IMR-90 (cell line): ENCODE results near the gene TBC1D24. TPM values are rescaled to one million over a fixed set of nuclear protein-coding genes. Genes with fewer than 3 reads are reported as not detected.

Experiments used
- ATAC-seq: fragments of 200-7000 bp; cut with Tn5 transposase; 2 replicates; pipeline ENCODE4 v1.9.1; 2020; ENCODE audit warnings: low read depth, mild to moderate bottlenecking, moderate library complexity
- BruUV-seq: library from RNA; stranded (reverse); fragments of 400-500 nt; replicated peaks from 2 replicates; lab custom pipeline; 2021; lab: Mats Ljungman, UMichigan
- CTCF ChIA-PET: fragments of 300-600 bp; formaldehyde crosslinking; extraction: SDS; loops from one replicate; lab custom pipeline; 2021; ENCODE audit warnings: antibody characterized with exemption; lab: Yijun Ruan, JAX
- POLR2A ChIA-PET: fragments of 300-600 bp; sonication (Branson Sonifier 250); formaldehyde crosslinking; loops from one replicate; lab custom pipeline; 2022; ENCODE audit warnings: antibody characterized with exemption; ENCODE audit not compliant: unreplicated experiment; lab: Charles Lee
- DNase-seq: peaks from one replicate; pipeline ENCODE4 v3.0.0; 2013
- H2AFZ ChIP-seq: replicated peaks from 2 replicates; pipeline ENCODE3; 2013; ENCODE audit warnings: low read length, mild to moderate bottlenecking; ENCODE audit not compliant: poor library complexity
- H2AK5ac ChIP-seq: 2 replicates; pipeline ENCODE4 v1.6.1; 2013; ENCODE audit warnings: low read depth, low read length, inconsistent platforms
- H2AK9ac ChIP-seq: replicated peaks from 2 replicates; pipeline ENCODE3; 2013; ENCODE audit warnings: mild to moderate bottlenecking, low read depth, low read length, moderate library complexity; ENCODE audit not compliant: poor library complexity
- H2BK120ac ChIP-seq: 2 replicates; pipeline ENCODE4 v1.6.1; 2013; ENCODE audit warnings: low read depth, low read length, inconsistent platforms
- H2BK15ac ChIP-seq: 3 replicates; pipeline ENCODE4 v1.6.1; 2013; ENCODE audit warnings: low read depth, low read length, inconsistent platforms
- H2BK20ac ChIP-seq: 2 replicates; pipeline ENCODE4 v1.6.1; 2013; ENCODE audit warnings: low read depth, mild to moderate bottlenecking, inconsistent platforms, low read length, moderate library complexity
- H2BK5ac ChIP-seq: 2 replicates; pipeline ENCODE4 v1.6.1; 2013; ENCODE audit warnings: mild to moderate bottlenecking, low read depth, low read length, inconsistent platforms; ENCODE audit not compliant: poor library complexity, severe bottlenecking
- H3K14ac ChIP-seq: replicated peaks from 2 replicates; pipeline ENCODE4 v1.6.1; 2013; ENCODE audit warnings: low read depth, low read length, inconsistent platforms
- H3K18ac ChIP-seq: 2 replicates; pipeline ENCODE4 v1.6.1; 2013; ENCODE audit warnings: low read depth, low read length, control low read depth
- H3K23ac ChIP-seq: 2 replicates; pipeline ENCODE4 v1.6.1; 2013; ENCODE audit warnings: low read depth, low read length, inconsistent platforms
- H3K27ac ChIP-seq: 2 replicates; pipeline ENCODE4 v1.5.1; 2013; ENCODE audit warnings: mild to moderate bottlenecking, control low read depth, low read length; ENCODE audit not compliant: insufficient read depth
- H3K27me3 ChIP-seq: 2 replicates; pipeline ENCODE4 v1.6.1; 2013; ENCODE audit warnings: low read length; ENCODE audit not compliant: control insufficient read depth, insufficient read depth
- H3K36me3 ChIP-seq: 2 replicates; pipeline ENCODE4 v1.6.1; 2013; ENCODE audit warnings: low read length, mixed read lengths; ENCODE audit not compliant: control insufficient read depth, insufficient read depth
- H3K4ac ChIP-seq: 2 replicates; pipeline ENCODE4 v1.6.1; 2013; ENCODE audit warnings: low read depth, low read length, inconsistent platforms
- H3K4me1 ChIP-seq: 2 replicates; pipeline ENCODE4 v1.6.1; 2013; ENCODE audit warnings: low read length, mixed read lengths; ENCODE audit not compliant: control insufficient read depth, insufficient read depth
- H3K4me2 ChIP-seq: 2 replicates; pipeline ENCODE4 v1.6.1; 2013; ENCODE audit warnings: low read depth, mild to moderate bottlenecking, control low read depth, low read length, moderate library complexity
- H3K4me3 ChIP-seq: 2 replicates; pipeline ENCODE4 v1.5.1; 2013; ENCODE audit warnings: low read depth, mild to moderate bottlenecking, control low read depth, low read length, moderate library complexity; ENCODE audit not compliant: insufficient read depth
- H3K56ac ChIP-seq: 2 replicates; pipeline ENCODE4 v1.6.1; 2013; ENCODE audit warnings: low read length, inconsistent platforms; ENCODE audit not compliant: insufficient read depth; ENCODE audit errors: extremely low read depth
- H3K79me1 ChIP-seq, 2 experiments: 2 replicates each; pipeline ENCODE4 v1.6.1; 2013; ENCODE audit warnings: low read length in 2 of 2, inconsistent platforms in 1 of 2, low read depth in 1 of 2
- H3K9ac ChIP-seq: 2 replicates; pipeline ENCODE4 v1.6.1; 2013; ENCODE audit warnings: low read depth, low read length, control low read depth
- H3K9me1 ChIP-seq: 2 replicates; pipeline ENCODE4 v1.6.1; 2013; ENCODE audit warnings: low read length, inconsistent platforms; ENCODE audit not compliant: insufficient read depth
- H3K9me3 ChIP-seq: 2 replicates; pipeline ENCODE4 v1.6.1; 2013; ENCODE audit warnings: low read length; ENCODE audit not compliant: control insufficient read depth, insufficient read depth
- H4K20me1 ChIP-seq: 2 replicates; pipeline ENCODE4 v1.6.1; 2013; ENCODE audit warnings: low read length, inconsistent platforms; ENCODE audit not compliant: insufficient read depth
- H4K5ac ChIP-seq: 2 replicates; pipeline ENCODE4 v1.6.1; 2013; ENCODE audit warnings: mild to moderate bottlenecking, low read depth, low read length, control low read depth
- H4K8ac ChIP-seq, 2 experiments: 2 replicates each; pipeline ENCODE4 v1.6.1; 2013; ENCODE audit warnings: low read depth in 2 of 2, low read length in 2 of 2, control low read depth in 1 of 2, inconsistent platforms in 1 of 2
- H4K91ac ChIP-seq: 2 replicates; pipeline ENCODE4 v1.6.1; 2013; ENCODE audit warnings: low read depth, low read length, inconsistent platforms; ENCODE audit not compliant: insufficient read depth
- MAFK ChIP-seq: IDR thresholded peaks from 2 replicates; pipeline ENCODE4 v1.6.1; 2012; ENCODE audit warnings: low read depth, low read length, improper control_type of control experiment
- MAZ ChIP-seq: IDR thresholded peaks from 2 replicates; pipeline ENCODE4 v1.6.1; 2012; ENCODE audit warnings: low read depth, mild to moderate bottlenecking, low read length, improper control_type of control experiment, moderate library complexity, borderline replicate concordance
- MXI1 ChIP-seq: IDR thresholded peaks from 2 replicates; pipeline ENCODE4 v1.6.1; 2012; ENCODE audit warnings: low read depth, mild to moderate bottlenecking, low read length, moderate library complexity, borderline replicate concordance
- RAD21 ChIP-seq: IDR thresholded peaks from 2 replicates; pipeline ENCODE4 v1.6.1; 2012; ENCODE audit warnings: low read length, improper control_type of control experiment
- SMC3 ChIP-seq: fragments of 150-350 bp; IDR thresholded peaks from 2 replicates; pipeline ENCODE4 v1.6.1; 2016; ENCODE audit warnings: low read depth, mild to moderate bottlenecking, antibody characterized with exemption, low read length, moderate library complexity
- WGBS, 2 experiments: methylation state at CpG; one replicate each; pipeline versions ENCODE4 v1.1.5 to v1.1.7; 2013; ENCODE audit warnings: missing lambda C conversion rate in 2 of 2; ENCODE audit not compliant: insufficient read length in 1 of 2; ENCODE audit errors: extremely low coverage in 2 of 2; 5-methylcytosine and 5-hydroxymethylcytosine counted together
- dilution Hi-C: fragments of 300-500 bp; cut with HindIII; formaldehyde crosslinking; loops from one replicate; pipeline ENCODE4 v1.14.3; 2018; ENCODE audit warnings: low sequenced_read_pairs; ENCODE audit not compliant: unreplicated experiment
- in situ Hi-C: fragments of 300-500 bp; cut with MboI; formaldehyde crosslinking; loops from 3 replicates; pipeline ENCODE4 v1.14.3; 2019; ENCODE audit warnings: low sequenced_read_pairs, inconsistent platforms, mixed read lengths
- intact Hi-C: fragments of 100-400 bp; cut with micrococcal nuclease; formaldehyde crosslinking; loops from 2 replicates; pipeline ENCODE4 v1.10.0; 2022
- polyA plus RNA-seq, 3 experiments: library from polyadenylated mRNA; depleted of rRNA; stranded (reverse); fragments of >200 nt; gene quantifications; 2 replicates each; pipeline ENCODE4 v1.2.3, GENCODE V29; 2012; ENCODE audit warnings: low replicate concordance in 1 of 3
- total RNA-seq: library from RNA; depleted of rRNA; stranded (reverse); fragments of >200 nt; gene quantifications from 2 replicates; pipeline ENCODE4 v1.2.3, GENCODE V29; 2012
- TF ChIP-seq, protein P1 (sequence below): fragments of 150-350 bp; IDR thresholded peaks from 2 replicates; pipeline ENCODE4 v1.6.1; 2017; ENCODE audit warnings: mild to moderate bottlenecking, antibody characterized with exemption, low read length, low read depth

Gene TBC1D24
- total and polyA plus RNA-seq, 2 of the 4 experiments (the other 2 are of a cell fraction) = 7.5 to 13.4 TPM

DNA sequence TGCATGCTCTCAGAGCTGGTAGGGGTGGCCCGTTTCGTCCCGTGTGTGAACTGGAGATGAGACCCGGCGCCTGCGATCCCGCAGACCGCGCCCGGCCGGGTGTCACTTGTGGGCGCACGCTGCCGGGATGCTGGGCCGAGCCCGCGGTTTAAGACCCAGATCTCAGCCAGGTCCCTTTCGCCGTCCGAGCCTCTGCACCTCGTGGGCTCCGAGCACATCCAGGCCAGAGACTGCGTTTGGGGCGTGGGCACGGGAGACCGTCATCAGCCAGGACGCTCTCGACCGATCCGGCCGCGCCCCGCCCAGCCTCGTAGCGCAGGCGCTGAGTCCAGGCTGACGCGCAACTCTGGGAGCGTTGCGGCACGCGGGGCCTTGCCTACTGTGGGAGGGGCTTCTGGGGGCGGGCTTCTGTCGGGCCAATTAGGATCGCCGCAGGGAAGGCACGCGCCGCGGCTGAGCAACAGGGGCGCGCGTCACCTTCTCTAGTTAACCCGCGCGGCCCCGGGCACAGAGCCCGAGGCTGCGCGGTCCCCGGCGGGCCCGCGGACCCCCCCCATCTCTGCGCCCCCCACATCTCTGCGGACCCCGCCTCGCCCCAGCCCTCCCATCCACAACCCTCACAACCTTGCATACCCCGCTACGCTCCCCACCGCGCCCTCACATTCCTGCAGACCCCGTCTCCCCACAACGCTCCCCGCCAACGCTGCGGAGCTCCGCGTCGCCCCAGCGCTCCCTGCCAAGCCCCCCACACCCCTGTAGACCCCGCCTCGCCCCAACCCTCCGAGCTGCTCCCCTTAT is 57.0 kb downstream of the TBC1D24 start (continued):
- TF ChIP-seq SMC3 (no peak), MXI1 (peak; percentile 91; the same call in 1 of the 2 replicates), RAD21 (no peak)

DNA sequence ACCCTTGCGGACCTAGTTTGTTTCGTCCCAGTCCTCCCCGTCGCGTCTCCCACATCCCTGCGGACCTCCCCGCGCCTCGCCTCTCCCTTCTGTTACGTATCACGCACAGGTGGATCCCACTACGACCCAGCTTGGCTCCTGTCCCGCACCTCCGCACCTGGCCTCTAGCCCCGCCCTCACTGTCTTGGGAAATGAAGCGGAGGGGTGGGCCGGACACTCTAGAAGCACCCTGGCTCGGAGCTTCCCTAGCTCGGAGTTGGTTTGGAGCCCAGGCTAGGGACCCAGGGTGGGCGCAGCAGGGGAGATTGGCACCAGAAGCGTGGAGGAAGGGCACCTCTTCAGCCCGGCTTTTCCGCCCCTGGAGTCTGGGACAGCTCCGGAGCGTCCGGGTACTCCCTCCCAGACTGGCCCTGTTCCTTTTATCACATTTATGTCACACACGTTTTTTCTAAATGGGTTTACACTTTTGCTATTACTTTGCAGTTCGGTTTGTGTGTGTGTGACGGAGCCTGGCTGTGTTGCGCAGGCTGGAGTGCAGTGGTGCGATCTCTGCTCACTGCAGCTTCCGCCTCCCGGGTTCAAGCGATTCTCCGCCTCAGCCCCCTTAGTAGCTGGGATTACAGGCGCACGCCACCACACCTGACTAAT is 57.7 kb downstream of the TBC1D24 start:
- DNase-seq (peak; percentile 34), ATAC-seq (peak; percentile 2)
- peak overlapping the region; percentile 89 for H2AK9ac ChIP-seq
- peak overlapping the region; percentile 70 for H4K5ac ChIP-seq
- H3K27me3 ChIP-seq = no peaks in the 10 kb centered on the region
- peak overlapping the region; percentile 64 for H3K4ac ChIP-seq
- intact Hi-C loops (no loop called here), in situ Hi-C loops (no loop called here), dilution Hi-C loops (no loop called here)
- H3K23ac ChIP-seq = peak overlapping the region; percentile 68
- H2BK20ac ChIP-seq = no peak overlapping the region
- peak overlapping the region; percentile 50; the same call in 1 of the 2 replicates for H3K56ac ChIP-seq
- H3K14ac ChIP-seq = peak overlapping the region; percentile 80
- H3K36me3 ChIP-seq = peaks cover 22% of the 10 kb centered on the region; the same call in 1 of the 2 replicates
- WGBS, 2 experiments = 2% methylated on average over 15 of the region's 37 CpGs; no CpG with 5 or more reads in 1 of the 2 experiments
- H4K20me1 ChIP-seq = no peaks in the 10 kb centered on the region
- peaks cover 18% of the 10 kb centered on the region for H3K4me1 ChIP-seq
- peak overlapping the region; percentile 59 to 80 for H4K8ac ChIP-seq
- peak overlapping the region; percentile 91 for H2AFZ ChIP-seq
- peaks cover 12% of the 10 kb centered on the region; the same call in 1 of the 2 replicates for H3K9me1 ChIP-seq
- peak overlapping the region; percentile 50 for H2BK5ac ChIP-seq
- peak overlapping the region; percentile 44; the same call in 1 of the 2 replicates for H3K18ac ChIP-seq
- no peak overlapping the region; the same call in 2 of the 3 replicates for H2BK15ac ChIP-seq
- peak overlapping the region; percentile 38; the same call in 1 of the 2 replicates for H2BK120ac ChIP-seq
- H3K9me3 ChIP-seq = no peaks in the 10 kb centered on the region
- peaks cover 0 to 22% of the 10 kb centered on the region in 2 experiments; a peak in 1 of 4 replicates for H3K79me1 ChIP-seq
- no TSS peak for BruUV-seq
- peak overlapping the region; percentile 55 for H3K4me3 ChIP-seq
- POLR2A ChIA-PET = no interaction called here
- peak overlapping the region; percentile 86 for H2AK5ac ChIP-seq
- CTCF ChIA-PET = no interaction called here
- H3K9ac ChIP-seq = peak overlapping the region; percentile 84
- TF ChIP-seq, protein P1, sequence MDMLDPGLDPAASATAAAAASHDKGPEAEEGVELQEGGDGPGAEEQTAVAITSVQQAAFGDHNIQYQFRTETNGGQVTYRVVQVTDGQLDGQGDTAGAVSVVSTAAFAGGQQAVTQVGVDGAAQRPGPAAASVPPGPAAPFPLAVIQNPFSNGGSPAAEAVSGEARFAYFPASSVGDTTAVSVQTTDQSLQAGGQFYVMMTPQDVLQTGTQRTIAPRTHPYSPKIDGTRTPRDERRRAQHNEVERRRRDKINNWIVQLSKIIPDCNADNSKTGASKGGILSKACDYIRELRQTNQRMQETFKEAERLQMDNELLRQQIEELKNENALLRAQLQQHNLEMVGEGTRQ = no peak
- TF ChIP-seq MAZ (peak; percentile 24; the same call in 1 of the 2 replicates), MAFK (no peak)
- H3K27ac ChIP-seq = peak overlapping the region; percentile 75
- H4K91ac ChIP-seq = peak overlapping the region; percentile 76
- peak overlapping the region; percentile 96 for H3K4me2 ChIP-seq
